GM12878 (cell line): ENCODE measurements around the gene MCM9. TPM values are rescaled to one million over a fixed set of nuclear protein-coding genes. Genes with fewer than 3 reads are reported as not detected.

Source experiments
- ATAC-seq: fragments of 200-7000 bp; cut with Tn5 transposase; 3 replicates; pipeline ENCODE4 v1.9.1; 2020; ENCODE audit warnings: mild to moderate bottlenecking, moderate library complexity
- BruUV-seq: library from RNA; stranded (reverse); fragments of 400-500 nt; replicated peaks from 2 replicates; lab custom pipeline; 2021; lab: Mats Ljungman, UMichigan
- CTCF ChIA-PET: fragments of 300-600 bp; sonication (Branson Sonifier 250); formaldehyde crosslinking; extraction: SDS; loops from one replicate; lab custom pipeline; 2021; ENCODE audit warnings: inconsistent platforms; lab: Yijun Ruan, JAX
- POLR2A ChIA-PET: fragments of 350-600 bp; formaldehyde crosslinking; extraction: SDS; loops from one replicate; lab custom pipeline; 2021; ENCODE audit warnings: inconsistent platforms; lab: Charles Lee
- RAD21 ChIA-PET: fragments of 300-600 bp; sonication (Branson Sonifier 250); formaldehyde crosslinking; loops from one replicate; lab custom pipeline; 2023; ENCODE audit warnings: antibody characterized with exemption; ENCODE audit not compliant: unreplicated experiment; lab: Charles Lee
- SMC1A ChIA-PET: fragments of 300-600 bp; sonication (Branson Sonifier 250); formaldehyde crosslinking; loops from one replicate; lab custom pipeline; 2023; ENCODE audit not compliant: unreplicated experiment, uncharacterized antibody; lab: Charles Lee
- DNase-seq: peaks from one replicate; pipeline ENCODE4 v3.0.0-alpha.2; 2011; ENCODE audit warnings: low read depth, low spot score
- FAIRE-seq: peaks from 3 replicates; lab custom pipeline; 2011; peaks lifted over from hg19 to GRCh38; lab: Jason Lieb, UNC
- H2AFZ ChIP-seq: 2 replicates; pipeline ENCODE4 v1.6.0; 2011; ENCODE audit warnings: low read depth, low read length, control low read depth; ENCODE audit not compliant: control insufficient read depth
- H3K27ac ChIP-seq: 2 replicates; pipeline ENCODE4 v1.5.1; 2011; ENCODE audit warnings: control low read depth; ENCODE audit not compliant: control insufficient read depth, insufficient read depth
- H3K27me3 ChIP-seq, 2 experiments: replicated peaks in 1 of 2; 2 replicates each; pipeline versions ENCODE4 v1.6.0 to v1.6.1; 2011; ENCODE audit warnings: low read length in 1 of 2; ENCODE audit not compliant: control insufficient read depth in 2 of 2, insufficient read depth in 2 of 2
- H3K36me3 ChIP-seq, 2 experiments: 2 replicates each; pipeline ENCODE4 v1.5.1; 2011; ENCODE audit warnings: low read length in 1 of 2; ENCODE audit not compliant: control insufficient read depth in 2 of 2, insufficient read depth in 2 of 2
- H3K4me1 ChIP-seq: 2 replicates; pipeline ENCODE4 v1.6.1; 2011; ENCODE audit warnings: mild to moderate bottlenecking, low read length, moderate library complexity, mixed read lengths; ENCODE audit not compliant: control insufficient read depth, insufficient read depth
- H3K4me2 ChIP-seq: 2 replicates; pipeline ENCODE4 v1.6.0; 2011; ENCODE audit warnings: control low read depth; ENCODE audit not compliant: control insufficient read depth, insufficient read depth
- H3K4me3 ChIP-seq: fragments of 200-600 bp; sonication (generic); 2 replicates; pipeline ENCODE4 v1.5.1; 2016
- H3K79me2 ChIP-seq: 2 replicates; pipeline ENCODE4 v1.6.0; 2011; ENCODE audit warnings: low read length; ENCODE audit not compliant: control insufficient read depth, insufficient read depth
- H3K9ac ChIP-seq: 2 replicates; pipeline ENCODE4 v1.8.0; 2011; ENCODE audit warnings: low read length, control low read depth, mixed read lengths; ENCODE audit not compliant: control insufficient read depth, insufficient read depth
- H3K9me3 ChIP-seq: replicated peaks from 3 replicates; pipeline ENCODE4 v1.5.1; 2011; ENCODE audit warnings: mild to moderate bottlenecking, low read length; ENCODE audit not compliant: control insufficient read depth, insufficient read depth
- H4K20me1 ChIP-seq: 2 replicates; pipeline ENCODE4 v1.6.0; 2011; ENCODE audit not compliant: control insufficient read depth, insufficient read depth
- CHD1 ChIP-seq: IDR thresholded peaks from 2 replicates; pipeline ENCODE4 v1.6.1; 2012; ENCODE audit warnings: low read depth, low read length, improper control_type of control experiment
- FOXK2 ChIP-seq: fragments of 450-650 bp; IDR thresholded peaks from 2 replicates; pipeline ENCODE4 v1.6.1; 2017; ENCODE audit warnings: mild to moderate bottlenecking, moderate library complexity
- NR2C1 ChIP-seq: fragments of 450-650 bp; IDR thresholded peaks from 2 replicates; pipeline ENCODE4 v1.6.1; 2017; ENCODE audit warnings: antibody characterized with exemption, mild to moderate bottlenecking, moderate library complexity
- PAX8 ChIP-seq: fragments of 450-650 bp; IDR thresholded peaks from 2 replicates; pipeline ENCODE4 v1.6.1; 2017; ENCODE audit warnings: mild to moderate bottlenecking, moderate library complexity
- RFX5 ChIP-seq: IDR thresholded peaks from 2 replicates; pipeline ENCODE4 v1.6.1; 2011; ENCODE audit warnings: low read depth, low read length, improper control_type of control experiment
- RUNX3 ChIP-seq: IDR thresholded peaks from 2 replicates; pipeline ENCODE4 v1.6.1; 2012; ENCODE audit warnings: low read length, inconsistent platforms
- WGBS: methylation state at CpG from one replicate; pipeline ENCODE4 v1.1.6; 2016; ENCODE audit warnings: low lambda C conversion rate; ENCODE audit not compliant: insufficient replicate concordance, insufficient coverage; ENCODE audit errors: missing lambda C conversion rate; 5-methylcytosine and 5-hydroxymethylcytosine counted together
- in situ Hi-C: fragments of 300-500 bp; cut with MboI; formaldehyde crosslinking; loops from 9 replicates; pipeline ENCODE4 v1.14.3; 2018; ENCODE audit warnings: mixed read lengths
- intact Hi-C: fragments of 100-400 bp; cut with micrococcal nuclease; formaldehyde crosslinking; loops from one replicate; pipeline ENCODE4 v1.14.2; 2022; ENCODE audit not compliant: unreplicated experiment
- polyA plus RNA-seq, 11 experiments: library from polyadenylated mRNA; depleted of rRNA in 4 of 11; unstranded in 6 of 11; stranded (reverse) in 5 of 11; fragments of >200 nt; fragmentation: Nextera tagmentation in 4 of 11; fragmentation: Illumina TruSeq in 1 of 11; extraction: Ambion mirVana in 4 of 11; extraction: Trizol in 1 of 11; gene quantifications; 1 replicate in 1 of 11; 2 replicates in 10 of 11; pipeline versions ENCODE4 v1.2.1 to v1.2.3, GENCODE V29; 2011 to 2016; ENCODE audit warnings: inconsistent platforms in 2 of 11, missing spikeins in 2 of 11, low read depth in 1 of 11
- total RNA-seq, 4 experiments: library from RNA; depleted of rRNA in 3 of 4; stranded (reverse); fragments of >200 nt in 3 of 4; fragmentation: Illumina TruSeq in 1 of 4; extraction: Trizol in 1 of 4; gene quantifications; 2 replicates each; pipeline versions ENCODE4 v1.2.1 to v1.2.3, GENCODE V29; 2013 to 2021
- TF ChIP-seq, protein P1 (sequence below): IDR thresholded peaks from 2 replicates; pipeline ENCODE4 v1.6.1; 2012; ENCODE audit warnings: low read depth, low read length, improper control_type of control experiment
- TF ChIP-seq, protein P2 (sequence below): IDR thresholded peaks from 2 replicates; pipeline ENCODE4 v1.6.1; 2011; ENCODE audit warnings: low read depth, mild to moderate bottlenecking, low read length, moderate library complexity, borderline replicate concordance; ENCODE audit errors: extremely low read depth

The MCM9 gene
- total and polyA plus RNA-seq, 10 of the 15 experiments (the other 5 are each of a cell fraction or from before 2014, with no cell fraction given) = 3.4 to 18.5 (median 9.7) TPM

DNA sequence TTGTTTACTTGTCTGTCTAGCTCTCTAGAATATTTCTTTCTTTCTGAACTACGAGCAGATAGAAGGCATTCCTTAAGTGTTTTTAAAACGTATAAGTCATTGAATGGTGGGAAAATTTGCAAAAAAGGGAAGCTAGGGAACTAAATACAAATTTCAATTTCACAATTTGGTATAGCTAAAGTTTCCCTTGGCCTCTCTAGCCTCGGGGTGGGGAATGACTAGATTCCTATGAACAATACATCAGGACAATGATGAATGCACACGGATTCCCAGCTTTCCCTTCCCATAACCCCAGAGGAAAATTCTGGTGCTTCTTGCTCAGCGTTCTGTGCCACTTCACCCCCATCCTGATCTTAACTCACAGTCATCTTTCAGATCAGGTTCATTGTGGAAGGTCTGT lies 154.3 kb downstream of the MCM9 start:
- no peak overlapping the region for H3K4me2 ChIP-seq
- no peak for ATAC-seq

More for the DNA sequence above, 154.3 kb downstream of the MCM9 start:
- DNase-seq (no peak), FAIRE-seq (no peak)
- 16% methylated on average over 5 of the region's 5 CpGs for WGBS
- SMC1A ChIA-PET = interaction anchor here (1.0 kb wide), 1 partner anchor 10 kb away, joined by 3 read pairs; no protein-coding TSS in a partner anchor
- no TSS peak for BruUV-seq
- Histone ChIP-seq H4K20me1 (no peaks in the 10 kb centered on the region), H3K27ac (no peak overlapping the region), H3K9ac (no peak overlapping the region), H3K79me2 (no peaks in the 10 kb centered on the region), H3K4me1 (peaks cover 3% of the 10 kb centered on the region; the same call in 1 of the 2 replicates), H3K36me3 (no peaks in the 10 kb centered on the region), H3K27me3 (peaks cover 0 to 2% of the 10 kb centered on the region in 2 experiments; a peak in 1 of 4 replicates), H3K9me3 (no peaks in the 10 kb centered on the region), H2AFZ (no peak overlapping the region), H3K4me3 (no peak overlapping the region)
- CTCF ChIA-PET = interaction anchor here (0.7 to 2.5 kb wide), 5 partner anchors 20 to 806 kb away, joined by 3 to 16 read pairs (median 4); no protein-coding TSS in a partner anchor
- POLR2A ChIA-PET = no interaction called here
- in situ Hi-C loops = loop anchor here (10.0 to 25.0 kb wide), 2 partner anchors 496 to 793 kb away; no protein-coding TSS in a partner anchor
- intact Hi-C loops = no loop called here
- TF ChIP-seq CHD1 (no peak), PAX8 (no peak), RUNX3 (no peak), NR2C1 (no peak), FOXK2 (no peak), RFX5 (no peak)
- TF ChIP-seq, protein P1, sequence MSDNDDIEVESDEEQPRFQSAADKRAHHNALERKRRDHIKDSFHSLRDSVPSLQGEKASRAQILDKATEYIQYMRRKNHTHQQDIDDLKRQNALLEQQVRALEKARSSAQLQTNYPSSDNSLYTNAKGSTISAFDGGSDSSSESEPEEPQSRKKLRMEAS = no peak
- TF ChIP-seq, protein P2, sequence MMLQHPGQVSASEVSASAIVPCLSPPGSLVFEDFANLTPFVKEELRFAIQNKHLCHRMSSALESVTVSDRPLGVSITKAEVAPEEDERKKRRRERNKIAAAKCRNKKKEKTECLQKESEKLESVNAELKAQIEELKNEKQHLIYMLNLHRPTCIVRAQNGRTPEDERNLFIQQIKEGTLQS = no peak
- RAD21 ChIA-PET = interaction anchor here (0.8 to 1.9 kb wide), 2 partner anchors 116 to 215 kb away, joined by 3 to 11 read pairs; no protein-coding TSS in a partner anchor
